MM.1S (cell line): ENCODE data around the gene PUS3.

Experiments used
- CTCF ChIP-seq: fragments of 300-600 bp; sonication (generic); IDR thresholded peaks from 2 replicates; pipeline ENCODE4 v1.5.1; 2016; ENCODE audit warnings: antibody characterized with exemption, low read length, mixed read lengths
- EZH2 ChIP-seq: fragments of 300-600 bp; sonication (generic); optimal IDR thresholded peaks from 2 replicates; pipeline ENCODE3; 2017; ENCODE audit warnings: low read depth, mild to moderate bottlenecking, antibody characterized with exemption, low read length, mixed read lengths

GRCh38 chr11:125910226-125910849, 7.3 kb upstream of the PUS3 start:
- no peak for TF ChIP-seq CTCF
- TF ChIP-seq EZH2 = no peak
